HG02943 (cell line): ENCODE measurements around the gene HSPB9.
"Not testable (repeated sequence)": the region's sequence is repeated elsewhere in the genome, so short reads cannot be mapped to it uniquely, and the experiment has no call there.

Experiments used
- ATAC-seq: cut with Tn5 transposase; IDR thresholded peaks from one replicate; pipeline ENCODE4 v1.9.1; 2021; ENCODE audit warnings: mild to moderate bottlenecking, low read depth, moderate library complexity; ENCODE audit not compliant: unreplicated experiment

HSPB9 gene

GRCh38 chr17:42138749-42139492 is 16.3 kb downstream of the HSPB9 start:
- no peak for ATAC-seq

GRCh38 chr17:42140690-42141089 is 18.1 kb downstream of the HSPB9 start:
- not testable (repeated sequence) for ATAC-seq

GRCh38 chr17:42141382-42141781 is 18.8 kb downstream of the HSPB9 start:
- ATAC-seq, result no peak

- ATAC-seq, result no peak
Measured at GRCh38 chr17:42142371-42142896, 19.8 kb downstream of the HSPB9 start.

GRCh38 chr17:42143138-42143537 is 20.5 kb downstream of the HSPB9 start:
- not testable (repeated sequence) for ATAC-seq

GRCh38 chr17:42146911-42147607 is 24.5 kb downstream of the HSPB9 start:
- no peak for ATAC-seq

- no peak for ATAC-seq
Measured at GRCh38 chr17:42153919-42154742, 31.5 kb downstream of the HSPB9 start.

- ATAC-seq, result no peak
Measured at GRCh38 chr17:42155614-42156045, 33.0 kb downstream of the HSPB9 start.

GRCh38 chr17:42159796-42160530 is 37.4 kb downstream of the HSPB9 start:
- ATAC-seq, result no peak

GRCh38 chr17:42160531-42160910 is 37.9 kb downstream of the HSPB9 start:
- ATAC-seq, result no peak

- ATAC-seq, result no peak
Measured at GRCh38 chr17:42163113-42163512, 40.5 kb downstream of the HSPB9 start.

GRCh38 chr17:42163696-42164407 is 41.2 kb downstream of the HSPB9 start:
- no peak for ATAC-seq

GRCh38 chr17:42165751-42166150 is 43.1 kb downstream of the HSPB9 start:
- no peak for ATAC-seq

- no peak for ATAC-seq
Measured at GRCh38 chr17:42166196-42166763, 43.7 kb downstream of the HSPB9 start.

GRCh38 chr17:42167807-42168206 is 45.2 kb downstream of the HSPB9 start:
- no peak for ATAC-seq

GRCh38 chr17:42169351-42169750 is 46.7 kb downstream of the HSPB9 start:
- ATAC-seq, result no peak

GRCh38 chr17:42171831-42172230 is 49.2 kb downstream of the HSPB9 start:
- no peak for ATAC-seq
